Activated CD4-positive, alpha-beta T cell treated with anti-CD3 and anti-CD28 coated beads, Interleukin-2, amount 10 ng/mL, durations not matched to agents 24 days and 14 days (primary cell): Measurements from ENCODE around the gene LAMA4. TPM values are rescaled to one million over a fixed set of nuclear protein-coding genes. Genes with fewer than 3 reads are reported as not detected.

Source experiments
- DNase-seq: peaks from one replicate; pipeline ENCODE4 v3.0.0; 2022
- H3K27ac Mint-ChIP-seq: one replicate; pipeline ENCODE4 v1.8.0; 2022; ENCODE audit warnings: mild to moderate bottlenecking, mixed read lengths
- H3K27me3 Mint-ChIP-seq: one replicate; pipeline ENCODE4 v1.8.0; 2022; ENCODE audit warnings: mixed read lengths
- H3K36me3 Mint-ChIP-seq: one replicate; pipeline ENCODE4 v1.8.0; 2022; ENCODE audit warnings: low read depth, mild to moderate bottlenecking, mixed read lengths
- H3K4me1 Mint-ChIP-seq: one replicate; pipeline ENCODE4 v1.8.0; 2021; ENCODE audit warnings: mixed read lengths
- H3K4me3 Mint-ChIP-seq: one replicate; pipeline ENCODE4 v1.8.0; 2022; ENCODE audit warnings: mild to moderate bottlenecking, moderate library complexity, mixed read lengths
- H3K9me3 Mint-ChIP-seq: one replicate; pipeline ENCODE4 v1.8.0; 2021; ENCODE audit warnings: mixed read lengths
- intact Hi-C: fragments of 100-400 bp; cut with micrococcal nuclease; formaldehyde crosslinking; loops from one replicate; pipeline ENCODE4 v1.15.1; 2023
- total RNA-seq: library from RNA; stranded (reverse); gene quantifications from 2 replicates; pipeline ENCODE4 v1.2.3, GENCODE V29; 2022

Gene LAMA4
- total RNA-seq, 1 donor from 2014 or later: not detected

DNA sequence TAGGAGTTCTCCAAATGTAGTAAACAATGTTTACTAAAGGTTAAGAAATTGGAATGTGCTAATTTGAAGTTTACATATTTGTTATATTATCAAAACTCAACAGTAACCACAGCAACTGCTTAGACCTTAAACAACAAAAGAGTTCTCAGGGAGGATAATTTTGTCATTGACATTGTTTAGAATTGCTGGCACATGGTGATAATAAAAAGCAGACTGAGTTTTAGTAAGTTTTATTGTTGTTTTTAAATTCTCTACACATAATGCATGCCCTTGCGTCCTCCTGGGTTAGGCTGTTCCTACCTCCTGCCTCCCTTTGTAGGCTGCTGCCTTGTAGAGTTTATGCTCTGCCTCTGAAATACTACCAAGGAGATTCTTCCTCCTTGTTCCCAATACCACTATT lies 28.7 kb downstream of the LAMA4 start:
- Mint-ChIP-seq H3K9me3 (no peaks in the 10 kb centered on the region), H3K36me3 (no peaks in the 10 kb centered on the region), H3K27me3 (peaks cover 39% of the 10 kb centered on the region), H3K4me1 (no peaks in the 10 kb centered on the region), H3K27ac (no peak overlapping the region), H3K4me3 (no peak overlapping the region)
- DNase-seq: no peak
- intact Hi-C loops: no loop called here

DNA sequence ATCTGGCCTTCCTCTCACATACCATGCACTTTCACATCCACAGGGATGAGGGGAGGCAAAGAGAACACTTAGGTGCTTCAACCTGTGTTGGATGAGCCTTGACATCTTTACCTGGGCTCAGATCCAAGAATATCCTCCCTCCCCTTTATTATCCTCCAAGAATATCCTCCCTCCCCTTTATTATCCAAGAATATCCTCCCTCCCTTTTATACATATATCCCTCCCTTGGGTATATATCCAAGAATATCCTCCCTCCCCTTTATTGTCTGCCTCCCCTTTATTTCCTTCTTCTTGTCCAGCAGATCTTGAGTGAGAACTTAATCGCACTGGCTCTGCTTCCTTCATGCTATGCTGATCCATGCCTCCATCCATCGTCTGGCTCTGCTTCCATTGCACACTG lies 30.3 kb downstream of the LAMA4 start:
- Mint-ChIP-seq H3K4me1 (no peaks in the 10 kb centered on the region), H3K4me3 (no peak overlapping the region), H3K27me3 (peaks cover 41% of the 10 kb centered on the region), H3K27ac (no peak overlapping the region), H3K36me3 (no peaks in the 10 kb centered on the region), H3K9me3 (no peaks in the 10 kb centered on the region)
- no peak for DNase-seq
- intact Hi-C loops: no loop called here

DNA sequence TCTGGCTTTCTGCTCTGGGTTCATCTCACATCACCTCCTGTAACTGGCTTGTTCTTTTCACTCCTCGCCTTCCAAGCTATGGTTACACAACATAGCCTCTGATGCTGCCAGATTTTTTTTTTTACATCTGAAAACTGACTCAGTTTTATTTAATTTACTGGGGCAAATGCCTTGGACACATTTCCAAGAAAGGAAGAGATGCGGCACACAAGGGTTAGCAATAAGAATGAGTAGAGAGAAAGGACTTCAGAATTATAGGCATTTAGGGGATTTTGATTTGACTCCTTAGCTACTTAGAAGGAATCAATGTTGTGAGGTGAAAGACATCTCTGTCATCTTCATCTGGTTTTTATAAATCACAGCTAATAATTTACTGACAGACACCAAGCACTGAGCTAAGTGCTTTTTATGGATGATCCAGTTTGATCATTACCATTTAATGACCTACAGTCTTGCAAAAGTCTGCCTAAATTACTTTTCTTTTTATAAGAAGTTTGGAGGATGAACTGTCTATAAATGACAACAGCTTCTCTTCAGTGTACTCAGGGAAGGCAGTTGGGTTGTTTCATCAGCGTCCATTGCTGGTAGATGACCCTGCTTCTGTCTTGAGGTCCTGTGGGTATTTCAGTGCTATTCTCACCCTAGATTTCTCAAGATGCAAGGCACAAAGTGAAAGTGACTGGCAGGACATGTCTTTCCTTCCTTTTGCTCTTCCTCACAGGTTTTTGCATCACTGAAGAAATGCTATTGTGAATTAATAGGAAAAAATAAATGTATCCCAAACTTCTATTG lies 31.1 kb downstream of the LAMA4 start:
- Mint-ChIP-seq H3K9me3 (no peaks in the 10 kb centered on the region), H3K4me1 (no peaks in the 10 kb centered on the region), H3K36me3 (no peaks in the 10 kb centered on the region), H3K4me3 (no peak overlapping the region), H3K27me3 (peaks cover 45% of the 10 kb centered on the region), H3K27ac (no peak overlapping the region)
- DNase-seq: no peak
- intact Hi-C loops: no loop called here

DNA sequence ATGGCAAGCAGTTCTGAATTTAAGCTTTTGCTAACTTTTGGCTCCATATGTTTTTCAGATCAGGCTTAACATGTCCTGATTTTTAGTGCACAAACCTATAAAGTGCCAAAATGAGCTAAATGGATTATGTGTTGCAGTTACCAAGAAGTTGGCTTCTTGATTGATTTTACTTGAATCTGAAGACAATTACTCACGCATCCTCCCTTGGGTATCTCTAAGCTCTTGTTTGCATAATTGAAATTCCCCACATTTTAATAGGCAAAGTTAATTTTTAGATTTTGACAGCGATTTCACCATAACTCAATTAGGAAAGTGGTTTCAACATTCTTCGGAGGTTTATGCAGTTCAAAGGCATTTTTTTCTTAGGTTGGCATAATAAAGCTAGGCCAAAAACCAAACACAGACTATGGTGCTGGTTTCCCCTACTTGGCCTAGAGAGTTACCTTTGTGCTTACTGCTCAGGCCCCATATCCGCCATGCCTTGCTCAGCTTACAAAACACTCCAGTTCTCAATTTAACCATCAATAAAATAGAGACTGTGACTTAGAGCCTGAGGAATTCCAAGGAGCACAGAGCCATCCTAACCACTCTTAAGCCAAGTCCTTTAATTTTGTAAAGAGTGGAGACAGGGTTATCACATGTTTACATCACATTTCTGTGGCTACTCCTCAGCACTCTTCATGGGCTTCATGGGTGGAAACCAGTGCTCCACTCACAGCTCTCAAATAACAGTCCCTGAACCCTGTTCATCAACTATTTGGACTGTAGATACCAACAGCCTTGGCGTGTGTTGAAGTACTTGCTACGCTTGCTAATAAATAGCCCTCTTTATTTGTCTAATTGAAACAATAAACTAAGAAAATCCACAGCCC lies 32.1 kb downstream of the LAMA4 start:
- no peak overlapping the region for H3K27ac Mint-ChIP-seq
- no peak for DNase-seq
- H3K27me3 Mint-ChIP-seq: peaks cover 52% of the 10 kb centered on the region

DNA sequence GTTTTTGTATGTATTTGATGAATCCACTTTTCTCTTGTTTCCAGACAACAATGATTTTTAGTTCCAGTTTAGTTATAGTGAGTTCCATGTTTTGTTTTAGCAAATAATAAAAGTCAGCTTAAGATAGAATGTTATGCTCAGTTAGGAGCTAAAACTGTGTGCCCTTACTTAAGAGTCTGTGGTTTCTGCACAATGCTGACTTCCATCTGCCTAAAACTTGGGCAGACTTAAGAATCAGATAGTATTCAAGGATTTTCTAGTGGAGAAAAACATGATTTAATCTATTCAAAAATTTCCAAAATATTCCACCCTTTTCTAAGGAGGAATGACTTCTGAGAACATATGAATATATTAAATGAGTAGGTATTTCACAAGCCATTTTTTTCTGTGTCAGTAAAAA lies 32.8 kb downstream of the LAMA4 start:
- Mint-ChIP-seq H3K4me3 (no peak overlapping the region), H3K27ac (no peak overlapping the region), H3K36me3 (no peaks in the 10 kb centered on the region), H3K4me1 (no peaks in the 10 kb centered on the region), H3K9me3 (no peaks in the 10 kb centered on the region), H3K27me3 (peaks cover 58% of the 10 kb centered on the region)
- intact Hi-C loops: no loop called here
- DNase-seq: no peak

More for the DNA sequence above, 32.1 kb downstream of the LAMA4 start:
- H3K36me3 Mint-ChIP-seq: no peaks in the 10 kb centered on the region
- H3K4me3 Mint-ChIP-seq: no peak overlapping the region
- no peaks in the 10 kb centered on the region for H3K9me3 Mint-ChIP-seq
- intact Hi-C loops: no loop called here
- no peaks in the 10 kb centered on the region for H3K4me1 Mint-ChIP-seq

DNA sequence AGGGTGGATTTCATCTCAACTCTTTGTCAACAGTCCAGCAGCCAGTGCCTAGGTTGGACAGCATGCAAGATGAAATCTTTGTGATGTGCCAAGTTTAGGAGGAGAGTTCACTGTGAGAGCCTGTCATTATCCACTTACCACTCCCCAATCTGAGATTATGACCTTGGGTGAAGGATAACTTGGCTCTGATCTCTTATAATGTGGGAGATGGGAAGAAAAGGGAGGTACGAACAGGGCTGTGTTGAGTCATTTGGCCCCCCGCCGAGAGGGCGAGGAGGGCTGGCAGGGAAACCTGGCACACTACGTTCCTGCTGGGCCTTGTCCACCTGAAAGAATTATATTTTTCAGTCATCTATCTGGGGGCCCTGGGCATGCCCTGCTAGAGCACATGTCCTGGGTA lies 35.8 kb downstream of the LAMA4 start:
- intact Hi-C loops: no loop called here
- H3K27ac Mint-ChIP-seq: no peak overlapping the region

GRCh38 chr6:112216662-112217551 lies 37.5 kb downstream of the LAMA4 start:
- H3K9me3 Mint-ChIP-seq: no peaks in the 10 kb centered on the region
- H3K36me3 Mint-ChIP-seq: no peaks in the 10 kb centered on the region
- no peak for DNase-seq
- intact Hi-C loops: no loop called here
- H3K27me3 Mint-ChIP-seq: peaks cover 49% of the 10 kb centered on the region
- no peak overlapping the region for H3K27ac Mint-ChIP-seq
- H3K4me1 Mint-ChIP-seq: no peaks in the 10 kb centered on the region
- no peak overlapping the region for H3K4me3 Mint-ChIP-seq

More for the DNA sequence above, 35.8 kb downstream of the LAMA4 start:
- Mint-ChIP-seq H3K9me3 (no peaks in the 10 kb centered on the region), H3K27me3 (peaks cover 50% of the 10 kb centered on the region), H3K4me1 (no peaks in the 10 kb centered on the region), H3K4me3 (no peak overlapping the region), H3K36me3 (no peaks in the 10 kb centered on the region)
- DNase-seq: no peak

- intact Hi-C loops: no loop called here
- Mint-ChIP-seq H3K9me3 (no peaks in the 10 kb centered on the region), H3K4me1 (no peaks in the 10 kb centered on the region), H3K36me3 (no peaks in the 10 kb centered on the region), H3K27me3 (peaks cover 51% of the 10 kb centered on the region), H3K4me3 (no peak overlapping the region), H3K27ac (no peak overlapping the region)
- no peak for DNase-seq
Measured at GRCh38 chr6:112215488-112216284, 38.7 kb downstream of the LAMA4 start.

DNA sequence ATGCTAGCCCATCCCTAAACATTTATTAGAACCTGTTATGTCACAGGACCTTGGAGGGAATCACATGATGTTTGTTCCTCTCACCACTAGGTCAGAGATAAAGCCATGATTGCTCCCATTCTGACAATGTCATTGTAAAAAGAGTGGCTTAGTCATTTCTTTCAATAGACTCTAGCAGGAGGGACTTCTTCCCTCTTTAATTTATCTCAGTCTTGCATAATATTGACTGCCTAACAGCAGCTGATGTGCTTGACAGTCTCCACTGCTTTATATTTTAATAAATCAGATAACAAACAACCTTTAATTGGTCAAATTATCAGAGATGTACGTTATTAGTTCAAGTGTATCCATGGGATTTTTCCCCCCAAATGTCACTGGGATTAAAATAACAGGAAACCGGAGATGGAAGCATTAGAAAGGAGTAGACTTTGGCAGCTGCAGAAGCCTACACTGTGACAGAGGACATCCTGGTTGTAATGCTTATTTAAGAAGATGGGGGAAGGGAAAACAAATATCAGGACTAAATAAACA lies 39.6 kb downstream of the LAMA4 start:
- Mint-ChIP-seq H3K36me3 (no peaks in the 10 kb centered on the region), H3K4me3 (no peak overlapping the region), H3K27me3 (peaks cover 49% of the 10 kb centered on the region), H3K9me3 (no peaks in the 10 kb centered on the region), H3K4me1 (no peaks in the 10 kb centered on the region), H3K27ac (no peak overlapping the region)
- no peak for DNase-seq
- intact Hi-C loops: no loop called here

GRCh38 chr6:112210852-112211251 lies 43.5 kb downstream of the LAMA4 start:
- H3K4me3 Mint-ChIP-seq: no peak overlapping the region
- no peaks in the 10 kb centered on the region for H3K9me3 Mint-ChIP-seq
- no peaks in the 10 kb centered on the region for H3K36me3 Mint-ChIP-seq
- intact Hi-C loops: no loop called here
- H3K27ac Mint-ChIP-seq: no peak overlapping the region
- no peak for DNase-seq
- no peaks in the 10 kb centered on the region for H3K4me1 Mint-ChIP-seq
- H3K27me3 Mint-ChIP-seq: peaks cover 40% of the 10 kb centered on the region

DNA sequence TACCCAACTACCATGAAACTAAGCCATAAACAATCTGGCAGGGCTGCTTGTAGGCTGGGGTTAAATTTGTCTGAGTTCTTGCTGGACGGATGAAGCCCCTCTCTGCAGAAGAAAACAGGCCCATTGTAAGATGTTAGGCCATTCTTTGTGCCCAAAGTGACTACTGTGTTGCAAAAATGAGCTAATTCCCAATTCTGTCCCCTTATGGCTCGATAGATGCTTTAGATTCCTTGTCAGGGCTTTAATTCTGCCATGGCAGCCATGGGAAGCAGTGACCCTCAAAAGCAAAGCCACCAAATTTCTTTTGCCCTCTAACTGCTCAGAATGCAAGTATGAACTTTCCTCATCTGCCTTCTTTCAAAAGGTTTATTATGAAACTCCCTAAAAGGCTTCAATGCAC lies 45.2 kb downstream of the LAMA4 start:
- intact Hi-C loops: no loop called here
- Mint-ChIP-seq H3K27me3 (peaks cover 36% of the 10 kb centered on the region), H3K4me1 (no peaks in the 10 kb centered on the region), H3K4me3 (no peak overlapping the region), H3K9me3 (no peaks in the 10 kb centered on the region), H3K36me3 (no peaks in the 10 kb centered on the region), H3K27ac (no peak overlapping the region)
- DNase-seq: no peak

GRCh38 chr6:112207776-112208175 lies 46.6 kb downstream of the LAMA4 start:
- Mint-ChIP-seq H3K4me3 (no peak overlapping the region), H3K27ac (no peak overlapping the region), H3K27me3 (peaks cover 32% of the 10 kb centered on the region), H3K4me1 (peaks cover 7% of the 10 kb centered on the region), H3K9me3 (no peaks in the 10 kb centered on the region), H3K36me3 (no peaks in the 10 kb centered on the region)
- intact Hi-C loops: no loop called here
- no peak for DNase-seq

GRCh38 chr6:112207131-112207530 lies 47.2 kb downstream of the LAMA4 start:
- no peak overlapping the region for H3K4me3 Mint-ChIP-seq
- H3K9me3 Mint-ChIP-seq: no peaks in the 10 kb centered on the region
- H3K4me1 Mint-ChIP-seq: peaks cover 7% of the 10 kb centered on the region
- no peak for DNase-seq
- peaks cover 33% of the 10 kb centered on the region for H3K27me3 Mint-ChIP-seq
- no peak overlapping the region for H3K27ac Mint-ChIP-seq
- intact Hi-C loops: no loop called here
- H3K36me3 Mint-ChIP-seq: no peaks in the 10 kb centered on the region
